GM19372 (cell line): ENCODE results near the gene AKT2.
"Not testable (repeated sequence)": the region's sequence is repeated elsewhere in the genome, so short reads cannot be mapped to it uniquely, and the experiment has no call there.

Experiments
- ATAC-seq: cut with Tn5 transposase; IDR thresholded peaks from one replicate; pipeline ENCODE4 v1.9.1; 2021; ENCODE audit warnings: mild to moderate bottlenecking, low read depth, moderate library complexity; ENCODE audit not compliant: unreplicated experiment

Gene AKT2

DNA sequence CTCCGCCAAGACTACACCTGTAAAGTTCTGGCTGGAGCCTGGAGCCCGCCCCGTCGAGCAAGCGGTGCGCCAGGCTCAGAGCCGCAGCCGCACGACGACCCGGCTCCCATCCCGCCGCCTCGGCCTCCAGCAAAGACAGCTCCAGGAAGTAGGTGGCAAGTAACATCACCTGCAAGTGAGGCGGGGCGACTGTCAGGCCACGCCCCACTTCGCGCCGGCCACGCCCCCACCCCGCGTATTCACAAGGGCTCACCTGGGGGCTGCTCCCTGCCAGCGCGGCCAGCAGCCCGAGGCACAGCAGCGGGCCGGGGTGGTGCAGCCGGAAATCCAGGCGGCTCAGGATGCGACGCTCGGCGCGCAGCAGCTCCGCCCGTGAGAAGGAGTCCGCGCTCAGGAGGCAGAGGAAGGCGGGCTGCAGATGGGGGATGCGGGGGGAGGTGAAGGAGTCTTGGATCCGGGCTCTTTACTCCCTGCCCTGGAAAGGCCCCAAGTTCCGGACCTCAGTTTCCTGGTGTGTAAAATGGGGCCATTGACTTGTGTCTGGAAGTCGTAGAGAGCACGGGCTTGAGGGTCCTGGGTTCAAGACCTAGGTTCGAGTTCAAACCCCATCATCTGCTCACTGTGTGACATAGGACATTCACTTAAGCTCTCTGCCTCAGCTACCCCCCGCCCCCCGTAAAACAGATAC lies 61.9 kb downstream of the AKT2 start:
- no peak for ATAC-seq

DNA sequence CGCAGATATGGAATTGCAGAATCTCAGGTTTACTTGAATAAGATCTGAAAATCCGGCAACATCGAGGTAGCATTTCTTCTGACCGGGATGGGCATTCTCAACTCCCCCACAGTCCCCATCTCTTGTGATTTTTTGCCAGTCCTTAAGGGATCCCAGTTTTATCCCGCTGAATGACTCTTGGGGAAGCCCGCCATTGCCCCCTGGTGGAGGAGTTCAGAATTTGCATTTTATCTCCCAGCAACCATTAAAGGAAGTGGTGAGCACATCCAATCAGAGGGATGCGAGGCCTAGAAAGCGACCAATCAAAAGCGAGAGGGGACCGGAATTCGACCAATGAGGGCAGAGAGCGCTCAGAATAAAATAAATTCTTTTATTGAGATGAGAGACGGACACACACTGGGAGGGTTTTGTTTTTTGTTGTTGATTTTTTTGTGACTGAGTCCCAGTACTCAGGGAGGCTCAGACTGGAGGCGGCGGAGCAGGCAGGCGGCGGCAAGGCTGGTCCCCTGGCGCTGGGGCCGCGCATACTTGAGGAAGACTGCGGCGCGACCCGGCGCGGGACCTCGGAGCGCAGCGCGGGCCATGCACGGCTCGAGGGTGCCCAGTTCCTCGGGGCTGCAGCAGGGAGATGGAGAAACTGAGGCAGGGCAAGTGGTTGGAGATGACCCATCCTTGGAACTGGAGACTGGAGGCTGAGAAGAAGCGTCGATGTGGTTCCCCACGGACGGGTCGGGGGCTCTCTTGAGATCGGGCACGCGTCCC lies 63.1 kb downstream of the AKT2 start:
- ATAC-seq, result no peak

DNA sequence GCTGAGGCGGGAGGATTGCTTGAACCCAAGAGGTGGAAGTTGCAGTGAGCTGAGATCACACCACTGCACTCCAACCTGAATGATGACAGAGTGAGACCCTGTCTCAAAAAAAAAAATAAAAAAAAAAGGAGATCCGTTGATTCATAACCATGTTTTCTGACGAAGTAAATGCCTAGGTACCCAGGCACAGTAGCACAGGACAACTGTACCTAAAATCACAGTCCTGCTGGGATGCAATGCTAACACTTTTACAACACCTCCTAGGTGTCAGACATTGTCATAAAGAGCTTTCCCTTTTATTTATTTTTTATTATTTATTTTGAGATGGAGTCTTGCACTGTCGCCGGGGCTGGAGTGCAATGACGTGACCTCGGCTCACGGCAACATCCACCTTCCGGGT lies 64.5 kb downstream of the AKT2 start:
- ATAC-seq, result no peak

DNA sequence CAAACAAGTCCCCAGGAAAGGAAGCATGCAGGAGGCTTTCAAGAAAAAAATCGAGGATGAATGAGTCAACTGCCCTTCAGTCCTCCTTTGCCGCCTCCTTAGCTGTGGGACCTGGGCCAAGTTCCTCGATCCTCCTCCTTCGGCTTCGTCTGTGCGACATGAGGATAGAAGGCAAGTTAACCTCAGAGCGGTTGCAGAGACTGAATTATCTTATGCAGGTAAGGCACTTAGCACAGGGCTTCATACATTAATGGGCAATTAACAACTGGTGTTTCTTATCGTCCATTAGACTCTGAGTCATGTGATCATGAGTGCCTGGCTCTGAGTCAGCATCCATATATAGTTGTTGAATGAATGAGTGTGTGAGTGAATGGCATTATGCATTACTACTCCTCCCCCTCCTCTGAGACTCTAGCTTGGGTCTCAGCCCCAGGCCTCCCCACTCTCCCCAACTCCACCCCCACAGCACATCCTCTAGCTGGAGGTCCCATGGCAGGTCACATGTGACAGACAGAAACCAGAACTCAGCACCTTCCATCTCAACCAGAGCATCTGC lies 65.3 kb downstream of the AKT2 start:
- ATAC-seq, result no peak

- ATAC-seq, result not testable (repeated sequence)
These were observed 66.1 kb downstream of the AKT2 start for GRCh38 chr19:40219029-40219428.

DNA sequence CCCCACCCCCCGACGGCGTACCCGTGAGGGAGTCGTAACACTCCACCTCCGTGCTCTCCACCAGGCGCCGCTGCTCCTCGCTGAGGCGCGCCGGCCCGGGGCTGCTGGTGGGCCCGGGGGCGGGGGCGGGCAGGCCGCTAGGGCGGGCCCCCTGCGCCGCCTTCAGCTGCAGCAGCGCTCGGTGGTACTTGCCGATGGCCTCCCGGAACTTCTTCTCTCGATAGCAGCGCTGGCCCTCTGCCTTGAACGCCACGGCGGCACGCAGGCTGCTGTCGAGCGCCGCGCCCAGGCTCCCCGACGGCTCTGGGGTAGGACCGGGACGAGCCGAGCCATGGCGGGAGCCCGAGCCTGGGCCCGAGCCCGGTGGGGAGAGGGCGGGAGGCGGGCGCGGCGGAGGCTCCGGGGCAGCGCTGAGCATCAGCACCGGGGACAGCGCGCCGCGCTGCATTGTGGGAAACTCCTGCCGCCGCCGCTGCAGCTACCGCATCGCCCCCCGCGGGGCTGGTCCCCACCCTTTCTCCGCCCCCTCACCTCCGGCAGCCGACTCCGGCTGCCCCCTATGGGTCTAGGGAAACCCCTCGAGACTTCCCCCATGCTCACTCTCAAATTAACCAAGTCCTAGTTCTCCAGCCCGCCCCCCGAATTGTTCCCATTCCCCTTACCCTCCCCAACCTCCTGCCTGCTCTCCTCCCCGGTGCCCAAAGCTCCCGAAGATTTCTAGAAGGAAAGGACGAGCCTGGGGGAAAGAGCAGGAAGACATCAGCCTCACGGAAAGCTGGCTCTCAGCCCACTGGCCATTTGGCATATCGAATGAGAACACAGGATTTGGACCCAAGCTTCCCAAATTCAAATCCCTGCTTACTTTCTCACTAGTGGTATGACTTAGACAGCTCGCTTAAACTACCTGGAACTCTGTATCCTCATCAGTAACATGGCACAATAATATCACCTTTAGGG lies 66.9 kb downstream of the AKT2 start, which contains the start of gene TTC9B:
Gene TTC9B, minus strand, starts transcription at position 451 of the 957 bp plus-strand sequence. Its CDS starts 3 bp downstream, at position 448.
- ATAC-seq, result no peak

DNA sequence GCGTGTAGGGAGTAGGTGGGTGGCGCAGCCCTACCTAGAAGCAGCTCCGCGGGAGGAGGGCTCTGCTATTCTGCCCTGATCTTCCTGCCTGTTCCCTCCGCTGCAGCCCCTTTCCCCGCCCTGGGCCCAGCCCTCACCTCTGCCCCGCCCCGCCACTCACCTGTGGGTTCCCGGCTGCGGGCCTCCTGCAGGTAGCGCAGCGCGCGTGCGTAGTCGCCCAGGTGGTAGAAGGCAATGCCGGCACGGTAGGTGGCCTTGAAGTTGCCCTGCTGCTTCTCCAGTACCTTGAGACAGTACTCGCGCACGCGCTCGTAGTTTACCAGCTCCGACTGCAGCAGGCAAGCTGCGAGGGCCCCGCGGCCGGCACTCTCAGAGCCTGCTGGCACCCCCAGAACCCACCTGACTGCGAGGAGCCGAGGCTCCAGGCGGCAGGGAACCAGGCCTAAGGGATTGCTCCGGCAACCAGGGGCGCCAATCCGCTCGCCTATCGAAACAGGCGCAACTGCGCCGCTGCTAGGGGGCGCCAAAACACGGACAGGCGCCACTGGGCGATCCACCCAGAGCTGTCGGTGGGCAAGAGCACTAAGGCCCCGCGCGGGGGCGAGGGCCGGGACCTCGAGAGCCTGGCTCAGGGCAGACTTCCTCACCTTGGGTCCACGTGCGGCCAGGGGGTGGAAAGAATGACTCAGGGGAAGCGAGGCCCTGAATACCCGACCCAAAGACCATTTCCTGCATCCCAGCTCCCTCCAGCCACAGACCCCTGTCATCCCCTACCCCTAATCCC lies 67.9 kb downstream of the AKT2 start:
- ATAC-seq, result no peak

- ATAC-seq, result no peak
These were observed 68.4 kb downstream of the AKT2 start for GRCh38 chr19:40216777-40217026.

- no peak for ATAC-seq
These were observed 69.0 kb downstream of the AKT2 start for GRCh38 chr19:40216013-40216776.

DNA sequence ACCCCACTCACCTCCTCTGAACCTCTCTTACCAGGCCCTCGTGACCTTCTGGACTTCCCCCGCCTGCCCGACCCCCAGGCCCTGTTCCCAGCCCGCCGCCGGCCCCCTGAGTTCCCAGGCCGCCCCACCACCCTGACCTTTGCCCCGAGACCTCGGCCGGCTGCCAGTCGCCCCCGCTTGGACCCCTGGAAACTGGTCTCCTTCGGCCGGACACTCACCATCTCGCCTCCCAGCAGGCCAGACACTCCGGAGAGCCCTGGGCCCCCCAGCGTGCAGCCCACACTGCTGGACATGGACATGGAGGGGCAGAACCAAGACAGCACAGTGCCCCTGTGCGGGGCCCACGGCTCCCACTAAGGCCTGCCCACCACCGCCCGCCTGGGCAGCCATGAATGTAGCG lies 70.2 kb downstream of the AKT2 start:
- no peak for ATAC-seq

DNA sequence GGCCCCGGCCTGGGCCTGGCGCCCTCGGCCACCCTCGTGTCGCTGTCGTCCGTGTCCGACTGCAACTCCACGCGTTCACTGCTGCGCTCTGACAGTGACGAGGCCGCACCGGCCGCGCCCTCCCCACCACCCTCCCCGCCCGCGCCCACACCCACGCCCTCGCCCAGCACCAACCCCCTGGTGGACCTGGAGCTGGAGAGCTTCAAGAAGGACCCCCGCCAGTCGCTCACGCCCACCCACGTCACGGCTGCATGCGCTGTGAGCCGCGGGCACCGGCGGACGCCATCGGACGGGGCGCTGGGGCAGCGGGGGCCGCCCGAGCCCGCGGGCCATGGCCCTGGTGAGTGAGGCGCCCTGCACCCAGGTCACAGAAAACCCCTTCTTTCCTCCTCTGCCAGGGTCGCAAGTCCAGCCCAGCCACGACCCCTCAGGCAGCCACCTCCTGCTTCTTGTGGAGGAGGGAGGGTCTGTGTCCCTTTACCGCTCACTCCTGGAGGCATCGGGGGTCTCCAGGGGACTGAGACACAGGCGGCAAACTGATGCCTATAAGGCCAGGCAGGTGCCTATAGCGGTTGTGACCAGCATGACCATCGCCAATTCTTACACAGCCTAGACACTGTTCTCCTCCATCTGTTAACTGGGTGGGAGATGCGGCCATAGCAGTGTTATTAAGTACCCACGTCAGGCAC lies 71.1 kb downstream of the AKT2 start:
- no peak for ATAC-seq

GRCh38 chr19:40213251-40213829 lies 71.8 kb downstream of the AKT2 start:
- no peak for ATAC-seq

GRCh38 chr19:40210889-40211288 lies 74.3 kb downstream of the AKT2 start:
- no peak for ATAC-seq

GRCh38 chr19:40208602-40209001 lies 76.5 kb downstream of the AKT2 start:
- ATAC-seq, result no peak

DNA sequence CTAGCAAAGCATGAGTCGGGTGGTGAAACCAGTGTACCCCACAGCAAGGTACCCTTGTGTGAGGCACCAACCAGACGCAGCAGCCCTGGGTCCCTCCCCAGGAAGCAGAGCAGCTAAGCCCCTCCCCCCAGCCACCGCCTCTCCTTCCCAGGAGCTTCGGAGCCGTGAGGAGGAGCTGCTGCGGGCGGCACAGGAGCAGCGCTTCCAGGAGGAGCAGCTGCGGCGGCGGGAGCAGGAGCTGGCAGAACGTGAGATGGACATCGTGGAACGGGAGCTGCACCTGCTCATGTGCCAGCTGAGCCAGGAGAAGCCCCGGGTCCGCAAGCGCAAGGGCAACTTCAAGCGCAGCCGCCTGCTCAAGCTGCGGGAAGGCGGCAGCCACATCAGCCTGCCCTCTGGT lies 79.4 kb downstream of the AKT2 start:
- ATAC-seq, result no peak

GRCh38 chr19:40204381-40204780 lies 80.8 kb downstream of the AKT2 start:
- ATAC-seq, result no peak

DNA sequence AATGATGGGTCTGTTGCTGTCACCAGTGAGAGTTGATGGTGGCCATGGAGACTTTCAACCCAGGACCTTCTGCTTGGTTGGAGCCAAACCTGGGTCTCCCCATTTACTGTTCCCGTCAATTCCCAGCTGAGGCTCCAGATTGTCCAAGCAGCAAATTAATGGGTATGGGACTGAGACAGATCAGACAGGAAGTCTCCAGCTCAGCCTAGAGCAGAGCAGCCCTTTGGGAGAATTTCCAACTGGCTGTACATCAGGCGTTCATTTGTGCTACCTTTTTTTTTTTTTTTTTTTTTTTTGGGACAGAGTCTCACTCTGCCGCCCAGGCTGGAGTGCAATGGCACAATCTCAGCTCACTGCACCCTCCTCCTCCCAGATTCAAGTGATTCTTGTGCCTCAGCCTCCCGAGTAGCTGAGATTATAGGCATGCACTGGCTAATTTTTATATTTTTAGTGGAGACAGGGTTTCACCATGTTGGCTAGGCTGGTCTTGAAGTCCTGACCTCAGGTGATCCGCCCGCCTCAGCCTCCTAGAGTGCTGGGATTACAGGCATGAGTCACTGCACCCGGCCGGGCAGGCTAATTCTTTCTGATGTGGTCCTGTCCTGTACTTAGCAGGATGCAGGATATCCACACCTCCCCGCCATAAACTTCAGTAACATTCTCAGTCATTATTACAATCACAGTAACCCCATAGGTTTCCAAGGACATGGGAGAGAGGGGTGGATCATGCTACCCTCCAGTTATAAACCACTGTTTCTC lies 84.6 kb downstream of the AKT2 start:
- ATAC-seq, result no peak
